ENCODE results near the gene PERM1.
"Not testable (repeated sequence)": the region's sequence is repeated elsewhere in the genome, so short reads cannot be mapped to it uniquely, and the experiment has no call there.

Gene PERM1

GRCh38 chr1:1014799-1015681 lies 33.1 kb upstream of the PERM1 start:
- in situ Hi-C loops (cut with MboI; ENCODE audit: low sequenced_read_pairs) = no loop called here

DNA sequence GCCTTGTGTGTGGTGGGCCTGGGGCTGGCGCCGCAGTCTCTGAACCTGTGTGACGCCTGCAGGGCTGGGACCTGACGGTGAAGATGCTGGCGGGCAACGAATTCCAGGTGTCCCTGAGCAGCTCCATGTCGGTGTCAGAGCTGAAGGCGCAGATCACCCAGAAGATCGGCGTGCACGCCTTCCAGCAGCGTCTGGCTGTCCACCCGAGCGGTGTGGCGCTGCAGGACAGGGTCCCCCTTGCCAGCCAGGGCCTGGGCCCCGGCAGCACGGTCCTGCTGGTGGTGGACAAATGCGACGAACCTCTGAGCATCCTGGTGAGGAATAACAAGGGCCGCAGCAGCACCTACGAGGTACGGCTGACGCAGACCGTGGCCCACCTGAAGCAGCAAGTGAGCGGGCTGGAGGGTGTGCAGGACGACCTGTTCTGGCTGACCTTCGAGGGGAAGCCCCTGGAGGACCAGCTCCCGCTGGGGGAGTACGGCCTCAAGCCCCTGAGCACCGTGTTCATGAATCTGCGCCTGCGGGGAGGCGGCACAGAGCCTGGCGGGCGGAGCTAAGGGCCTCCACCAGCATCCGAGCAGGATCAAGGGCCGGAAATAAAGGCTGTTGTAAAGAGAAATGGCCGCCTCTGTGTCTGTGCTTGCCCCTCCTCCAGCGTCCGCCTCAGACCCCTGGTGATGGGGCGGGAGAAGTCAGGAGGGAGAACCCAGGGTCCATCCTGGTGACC lies 32.2 kb upstream of the PERM1 start:
- in situ Hi-C loops (cut with MboI; ENCODE audit: low sequenced_read_pairs) = no loop called here

GRCh38 chr1:1013105-1013921 lies 31.4 kb upstream of the PERM1 start, which contains the start of gene ISG15:
ISG15 (plus strand) TSS chr1:1013497; CDS start chr1:1013574, 77 bp downstream.
- in situ Hi-C loops (cut with MboI; ENCODE audit: low sequenced_read_pairs) = no loop called here

GRCh38 chr1:1012736-1013104 lies 30.8 kb upstream of the PERM1 start:
- in situ Hi-C loops (cut with MboI; ENCODE audit: low sequenced_read_pairs) = not testable (repeated sequence)

GRCh38 chr1:1011396-1011949 lies 29.6 kb upstream of the PERM1 start:
- in situ Hi-C loops (cut with MboI; ENCODE audit: low sequenced_read_pairs) = no loop called here

- in situ Hi-C loops (cut with MboI; ENCODE audit: low sequenced_read_pairs) = not testable (repeated sequence)
Observed at GRCh38 chr1:1010131-1010530, 28.2 kb upstream of the PERM1 start.

- in situ Hi-C loops (cut with MboI; ENCODE audit: low sequenced_read_pairs) = no loop called here
Observed at GRCh38 chr1:1006305-1007159, 24.6 kb upstream of the PERM1 start.

DNA sequence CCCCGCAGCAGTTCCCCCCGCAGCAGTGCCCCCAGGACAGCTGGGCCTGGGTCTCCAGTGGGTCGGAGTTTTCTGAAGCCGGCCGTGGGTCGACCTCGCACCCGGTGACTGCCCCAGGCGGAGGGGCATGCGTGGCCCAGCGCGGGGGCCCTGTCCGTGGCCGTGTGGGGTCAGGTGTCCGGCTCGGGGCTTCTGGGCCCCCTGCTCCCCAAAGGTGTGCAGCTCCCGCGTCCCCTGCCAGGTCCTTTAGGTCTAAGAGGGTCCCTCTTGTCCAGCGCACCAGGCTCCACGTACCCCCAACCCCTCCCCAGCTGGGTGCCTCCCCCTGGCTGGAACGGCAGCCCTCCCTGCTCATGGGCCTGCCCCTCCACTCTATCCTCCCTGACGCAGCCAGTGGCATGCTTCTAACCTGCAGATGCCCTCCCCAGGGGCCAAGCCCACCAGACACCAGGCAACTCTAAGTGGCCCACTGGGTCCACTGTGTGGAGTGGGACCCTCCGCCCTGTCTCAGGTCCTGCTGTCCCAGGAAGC lies 23.9 kb upstream of the PERM1 start:
- in situ Hi-C loops (cut with MboI; ENCODE audit: low sequenced_read_pairs) = no loop called here

GRCh38 chr1:1004780-1005697 lies 23.1 kb upstream of the PERM1 start:
- in situ Hi-C loops (cut with MboI; ENCODE audit: low sequenced_read_pairs) = no loop called here

DNA sequence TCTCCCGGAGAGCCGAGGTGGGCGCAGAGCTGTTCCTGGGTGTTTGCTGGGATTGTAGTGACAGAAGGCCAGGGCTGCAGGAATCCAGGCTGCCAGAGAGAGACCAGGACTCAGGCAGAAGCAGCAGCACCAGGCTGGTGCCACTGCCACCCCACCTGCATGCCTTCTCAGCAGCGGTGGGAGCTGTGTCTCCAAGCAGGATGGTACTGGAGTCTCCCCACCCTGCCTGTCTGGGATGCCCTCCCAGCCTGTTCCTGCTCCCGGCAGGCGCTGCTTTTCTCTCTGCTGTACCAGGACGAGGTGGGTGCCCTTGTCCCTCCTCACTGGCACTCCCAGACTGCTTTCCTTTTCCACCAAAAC lies 22.5 kb upstream of the PERM1 start:
- in situ Hi-C loops (cut with MboI; ENCODE audit: low sequenced_read_pairs) = no loop called here

GRCh38 chr1:1003618-1004419 lies 21.9 kb upstream of the PERM1 start:
- in situ Hi-C loops (cut with MboI; ENCODE audit: low sequenced_read_pairs) = no loop called here

DNA sequence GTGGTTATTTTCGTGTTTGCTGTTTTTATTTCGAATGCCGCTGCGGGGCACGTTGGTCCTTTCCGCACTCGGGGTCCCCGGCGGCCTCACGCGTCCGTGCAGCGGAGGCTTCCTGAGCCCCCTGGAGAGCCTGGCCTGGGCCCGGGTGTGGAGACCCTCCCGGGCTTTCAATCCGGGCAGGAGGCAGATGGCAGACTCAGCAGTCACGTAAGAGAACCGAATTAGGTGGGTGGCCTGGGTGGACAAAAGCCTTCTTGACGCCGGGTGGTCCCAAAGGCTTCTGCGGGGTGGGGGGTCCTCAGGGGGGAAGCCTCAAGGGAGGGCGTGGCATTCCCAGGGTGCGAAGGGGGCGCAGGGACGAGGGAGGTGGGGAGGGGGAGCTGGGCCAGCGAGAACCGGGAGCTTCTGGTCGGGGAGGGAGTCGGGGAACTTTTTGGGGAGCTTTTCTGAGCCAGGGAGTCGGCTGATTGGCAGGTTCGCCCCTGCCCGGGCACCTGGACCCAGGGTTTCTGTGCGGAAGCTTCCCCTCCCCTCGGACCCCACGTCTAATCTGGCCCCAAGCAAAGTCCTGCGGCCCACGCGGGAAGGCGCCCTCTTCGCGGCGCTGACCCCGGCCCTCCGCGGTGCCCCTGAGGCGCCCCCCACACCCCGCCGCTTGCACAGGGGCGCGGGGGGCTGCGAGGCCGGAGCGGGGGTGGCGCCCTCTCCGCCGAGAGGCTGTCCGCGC lies 19.3 kb upstream of the PERM1 start:
- in situ Hi-C loops (cut with MboI; ENCODE audit: low sequenced_read_pairs) = no loop called here

GRCh38 chr1:1000357-1001056 lies 18.6 kb upstream of the PERM1 start:
- in situ Hi-C loops (cut with MboI; ENCODE audit: low sequenced_read_pairs) = no loop called here

DNA sequence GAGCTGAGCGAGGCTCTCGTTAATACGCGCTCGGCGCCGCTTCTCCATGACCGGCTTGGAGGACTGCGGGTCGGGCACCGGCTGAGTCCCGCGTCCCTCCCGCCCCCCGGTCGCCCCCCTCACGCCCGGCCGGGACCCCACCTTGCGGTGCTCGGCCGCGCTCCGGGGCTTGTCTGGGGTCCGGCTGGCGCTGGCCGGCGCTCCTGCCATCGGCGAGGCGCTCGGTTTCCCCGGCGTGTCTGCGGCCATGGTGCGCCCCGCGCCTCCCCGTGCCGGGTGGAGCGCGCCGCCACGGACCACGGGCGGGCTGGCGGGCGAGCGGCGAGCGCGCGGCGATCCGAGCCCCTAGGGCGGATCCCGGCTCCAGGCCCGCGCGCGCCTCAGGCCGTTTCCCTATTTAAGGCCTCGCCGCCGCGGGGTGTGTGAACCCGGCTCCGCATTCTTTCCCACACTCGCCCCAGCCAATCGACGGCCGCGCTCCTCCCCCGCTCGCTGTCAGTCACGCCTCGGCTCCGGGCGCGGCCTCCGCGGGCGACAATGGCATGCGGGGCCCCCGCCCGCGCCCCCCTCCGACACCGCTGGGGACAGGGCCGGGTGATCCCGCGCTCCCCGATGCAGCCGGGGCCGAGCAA lies 17.9 kb upstream of the PERM1 start, which contains the start of gene HES4:
TSS of gene HES4 (minus strand) at position 373 of the 632 bp plus-strand sequence. CDS start at position 249, 124 bp downstream.
- in situ Hi-C loops (cut with MboI; ENCODE audit: low sequenced_read_pairs) = no loop called here

DNA sequence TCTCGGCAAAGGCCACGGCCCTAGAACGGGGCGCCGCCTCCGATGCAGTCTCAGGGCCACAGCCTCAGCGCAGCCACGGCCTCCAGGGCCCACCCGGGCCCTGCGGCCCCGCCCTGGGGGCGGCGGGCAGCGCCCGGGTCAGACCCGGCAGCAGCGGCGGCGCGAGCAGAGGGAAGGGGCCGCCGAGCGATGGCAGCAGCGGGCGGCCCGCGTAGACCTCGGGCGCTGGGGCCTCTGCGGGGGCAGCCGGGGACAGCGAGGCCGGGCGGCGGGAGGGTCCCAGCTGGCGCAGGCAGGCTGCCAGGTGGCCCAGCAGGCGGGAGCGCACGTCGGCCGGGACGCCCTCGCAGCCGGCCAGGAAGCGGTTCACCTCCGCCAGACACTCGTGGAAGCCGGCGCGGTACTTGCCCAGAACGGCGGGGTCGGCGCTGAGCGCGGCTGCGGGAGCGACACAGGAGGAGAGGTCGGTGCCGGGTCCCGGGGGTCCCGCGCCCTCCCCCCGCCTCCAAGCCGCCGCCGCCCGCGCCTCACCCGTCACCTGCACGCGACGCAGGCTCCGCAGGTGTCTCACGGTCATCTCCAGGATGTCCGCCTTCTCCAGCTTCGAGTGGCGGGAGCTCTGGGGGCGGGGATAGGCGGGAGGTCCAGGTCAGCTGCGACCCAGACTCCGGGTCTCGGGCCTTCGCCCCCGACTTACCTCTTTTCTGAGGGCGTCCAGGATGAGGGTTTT lies 17.3 kb upstream of the PERM1 start:
- in situ Hi-C loops (cut with MboI; ENCODE audit: low sequenced_read_pairs) = no loop called here

DNA sequence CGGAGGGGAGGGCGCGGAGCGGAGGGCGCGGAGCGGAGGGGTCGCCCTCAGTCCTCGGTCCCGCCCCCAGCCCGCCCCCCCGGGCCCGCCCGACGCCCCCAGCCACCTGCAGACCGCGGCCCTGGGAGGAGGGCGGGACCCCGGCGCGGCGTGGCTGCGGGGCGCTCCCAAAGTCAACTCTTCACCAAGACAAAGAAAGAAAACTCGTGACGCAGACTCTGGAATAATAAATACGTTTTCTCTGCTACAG lies 16.8 kb upstream of the PERM1 start:
- in situ Hi-C loops (cut with MboI; ENCODE audit: low sequenced_read_pairs) = no loop called here
